OCI-M2 (cell line): ENCODE results near the gene CARS2.
"Not testable (repeated sequence)": the region's sequence is repeated elsewhere in the genome, so short reads cannot be mapped to it uniquely, and the experiment has no call there.

Experiments
- DNase-seq: peaks from one replicate; lab custom pipeline; 2025; ENCODE audit not compliant: unreplicated experiment; lab: John Stamatoyannopoulos, UW

CARS2 gene

GRCh38 chr13:110706570-110707372 lies 855 bp upstream of the CARS2 start:
- DNase-seq: no peak

- no peak for DNase-seq
Measured at GRCh38 chr13:110705356-110705825, 525 bp downstream of the CARS2 start.

- no peak for DNase-seq
Measured at GRCh38 chr13:110702591-110703526, 3.1 kb downstream of the CARS2 start.

- no peak for DNase-seq
Measured at GRCh38 chr13:110702089-110702488, 3.8 kb downstream of the CARS2 start.

- DNase-seq: not testable (repeated sequence)
Measured at GRCh38 chr13:110701061-110701460, 4.9 kb downstream of the CARS2 start.

GRCh38 chr13:110700641-110701040 lies 5.3 kb downstream of the CARS2 start:
- no peak for DNase-seq

- no peak for DNase-seq
Measured at GRCh38 chr13:110700186-110700585, 5.7 kb downstream of the CARS2 start.

GRCh38 chr13:110699148-110700145 lies 6.5 kb downstream of the CARS2 start:
- no peak for DNase-seq

- no peak for DNase-seq
Measured at GRCh38 chr13:110698689-110699088, 7.2 kb downstream of the CARS2 start.

- no peak for DNase-seq
Measured at GRCh38 chr13:110697842-110698241, 8.1 kb downstream of the CARS2 start.

GRCh38 chr13:110696776-110697175 lies 9.1 kb downstream of the CARS2 start:
- DNase-seq: no peak

- DNase-seq: not testable (repeated sequence)
Measured at GRCh38 chr13:110695774-110696173, 10.1 kb downstream of the CARS2 start.

GRCh38 chr13:110690516-110690915 lies 15.4 kb downstream of the CARS2 start:
- no peak for DNase-seq

- no peak for DNase-seq
Measured at GRCh38 chr13:110689711-110690110, 16.2 kb downstream of the CARS2 start.

GRCh38 chr13:110689041-110689440 lies 16.9 kb downstream of the CARS2 start:
- DNase-seq: no peak

- DNase-seq: no peak
Measured at GRCh38 chr13:110687736-110688135, 18.2 kb downstream of the CARS2 start.

- no peak for DNase-seq
Measured at GRCh38 chr13:110685305-110686020, 20.5 kb downstream of the CARS2 start.

- no peak for DNase-seq
Measured at GRCh38 chr13:110684388-110685056, 21.4 kb downstream of the CARS2 start.

GRCh38 chr13:110683921-110684320 lies 22.0 kb downstream of the CARS2 start:
- DNase-seq: no peak
